GM12878 (cell line): ENCODE measurements around the gene CAPN2. TPM values are rescaled to one million over a fixed set of nuclear protein-coding genes. Genes with fewer than 3 reads are reported as not detected.

Source experiments
- ATAC-seq: fragments of 200-7000 bp; cut with Tn5 transposase; 3 replicates; pipeline ENCODE4 v1.9.1; 2020; ENCODE audit warnings: mild to moderate bottlenecking, moderate library complexity
- BruUV-seq: library from RNA; stranded (reverse); fragments of 400-500 nt; replicated peaks from 2 replicates; lab custom pipeline; 2021; lab: Mats Ljungman, UMichigan
- CTCF ChIA-PET: fragments of 300-600 bp; sonication (Branson Sonifier 250); formaldehyde crosslinking; extraction: SDS; loops from one replicate; lab custom pipeline; 2021; ENCODE audit warnings: inconsistent platforms; lab: Yijun Ruan, JAX
- POLR2A ChIA-PET: fragments of 350-600 bp; formaldehyde crosslinking; extraction: SDS; loops from one replicate; lab custom pipeline; 2021; ENCODE audit warnings: inconsistent platforms; lab: Charles Lee
- RAD21 ChIA-PET: fragments of 300-600 bp; sonication (Branson Sonifier 250); formaldehyde crosslinking; loops from one replicate; lab custom pipeline; 2023; ENCODE audit warnings: antibody characterized with exemption; ENCODE audit not compliant: unreplicated experiment; lab: Charles Lee
- SMC1A ChIA-PET: fragments of 300-600 bp; sonication (Branson Sonifier 250); formaldehyde crosslinking; loops from one replicate; lab custom pipeline; 2023; ENCODE audit not compliant: unreplicated experiment, uncharacterized antibody; lab: Charles Lee
- DNase-seq: peaks from one replicate; pipeline ENCODE4 v3.0.0-alpha.2; 2011; ENCODE audit warnings: low read depth, low spot score
- FAIRE-seq: peaks from 3 replicates; lab custom pipeline; 2011; peaks lifted over from hg19 to GRCh38; lab: Jason Lieb, UNC
- H2AFZ ChIP-seq: 2 replicates; pipeline ENCODE4 v1.6.0; 2011; ENCODE audit warnings: low read depth, low read length, control low read depth; ENCODE audit not compliant: control insufficient read depth
- H3K27ac ChIP-seq: 2 replicates; pipeline ENCODE4 v1.5.1; 2011; ENCODE audit warnings: control low read depth; ENCODE audit not compliant: control insufficient read depth, insufficient read depth
- H3K27me3 ChIP-seq, 2 experiments: replicated peaks in 1 of 2; 2 replicates each; pipeline versions ENCODE4 v1.6.0 to v1.6.1; 2011; ENCODE audit warnings: low read length in 1 of 2; ENCODE audit not compliant: control insufficient read depth in 2 of 2, insufficient read depth in 2 of 2
- H3K36me3 ChIP-seq, 2 experiments: 2 replicates each; pipeline ENCODE4 v1.5.1; 2011; ENCODE audit warnings: low read length in 1 of 2; ENCODE audit not compliant: control insufficient read depth in 2 of 2, insufficient read depth in 2 of 2
- H3K4me1 ChIP-seq: 2 replicates; pipeline ENCODE4 v1.6.1; 2011; ENCODE audit warnings: mild to moderate bottlenecking, low read length, moderate library complexity, mixed read lengths; ENCODE audit not compliant: control insufficient read depth, insufficient read depth
- H3K4me2 ChIP-seq: 2 replicates; pipeline ENCODE4 v1.6.0; 2011; ENCODE audit warnings: control low read depth; ENCODE audit not compliant: control insufficient read depth, insufficient read depth
- H3K4me3 ChIP-seq: fragments of 200-600 bp; sonication (generic); 2 replicates; pipeline ENCODE4 v1.5.1; 2016
- H3K79me2 ChIP-seq: 2 replicates; pipeline ENCODE4 v1.6.0; 2011; ENCODE audit warnings: low read length; ENCODE audit not compliant: control insufficient read depth, insufficient read depth
- H3K9ac ChIP-seq: 2 replicates; pipeline ENCODE4 v1.8.0; 2011; ENCODE audit warnings: low read length, control low read depth, mixed read lengths; ENCODE audit not compliant: control insufficient read depth, insufficient read depth
- H3K9me3 ChIP-seq: replicated peaks from 3 replicates; pipeline ENCODE4 v1.5.1; 2011; ENCODE audit warnings: mild to moderate bottlenecking, low read length; ENCODE audit not compliant: control insufficient read depth, insufficient read depth
- H4K20me1 ChIP-seq: 2 replicates; pipeline ENCODE4 v1.6.0; 2011; ENCODE audit not compliant: control insufficient read depth, insufficient read depth
- ASH2L ChIP-seq: fragments of 300-600, 200-600 bp; sonication (generic); IDR thresholded peaks from 2 replicates; pipeline ENCODE4 v1.6.1; 2017; ENCODE audit warnings: low read depth, mild to moderate bottlenecking, borderline replicate concordance
- CHD2 ChIP-seq: IDR thresholded peaks from 2 replicates; pipeline ENCODE4 v1.6.1; 2011; ENCODE audit warnings: low read depth, low read length, improper control_type of control experiment, borderline replicate concordance
- CREM ChIP-seq: IDR thresholded peaks from 2 replicates; pipeline ENCODE4 v1.6.1; 2014; ENCODE audit warnings: antibody characterized with exemption, low read depth
- E2F4 ChIP-seq: IDR thresholded peaks from 2 replicates; pipeline ENCODE4 v1.6.1; 2012; ENCODE audit warnings: low read depth, low read length, improper control_type of control experiment
- ELK1 ChIP-seq: IDR thresholded peaks from 2 replicates; pipeline ENCODE4 v1.6.1; 2012; ENCODE audit warnings: low read depth, low read length, improper control_type of control experiment
- FOXK2 ChIP-seq: fragments of 450-650 bp; IDR thresholded peaks from 2 replicates; pipeline ENCODE4 v1.6.1; 2017; ENCODE audit warnings: mild to moderate bottlenecking, moderate library complexity
- GATAD2B ChIP-seq: fragments of 450-650 bp; conservative IDR thresholded peaks from 2 replicates; pipeline ENCODE4 v1.6.1; 2017; ENCODE audit warnings: low read depth, mild to moderate bottlenecking, moderate library complexity
- HDGF ChIP-seq: fragments of 450-650 bp; IDR thresholded peaks from 2 replicates; pipeline ENCODE4 v1.6.1; 2016; ENCODE audit warnings: antibody characterized with exemption
- IKZF1 ChIP-seq: fragments of 450-650 bp; conservative IDR thresholded peaks from 2 replicates; pipeline ENCODE4 v1.6.1; 2017; ENCODE audit warnings: antibody characterized with exemption, mild to moderate bottlenecking
- IRF4 ChIP-seq: IDR thresholded peaks from 2 replicates; pipeline ENCODE4 v1.6.1; 2011; ENCODE audit warnings: low read depth, low read length
- JUND ChIP-seq: IDR thresholded peaks from 2 replicates; pipeline ENCODE4 v1.6.1; 2012; ENCODE audit warnings: low read depth, mild to moderate bottlenecking, low read length, improper control_type of control experiment, moderate library complexity
- KDM1A ChIP-seq: fragments of 200-600 bp; sonication (generic); IDR thresholded peaks from 2 replicates; pipeline ENCODE4 v1.6.1; 2016; ENCODE audit warnings: borderline replicate concordance
- RAD51 ChIP-seq: fragments of 450-650 bp; IDR thresholded peaks from 2 replicates; pipeline ENCODE4 v1.6.1; 2016; ENCODE audit warnings: moderate library complexity, mild to moderate bottlenecking, inconsistent platforms
- RELB ChIP-seq: fragments of 450-650 bp; IDR thresholded peaks from 2 replicates; pipeline ENCODE4 v1.6.1; 2017; ENCODE audit warnings: low read depth, mild to moderate bottlenecking, moderate library complexity
- RFX5 ChIP-seq: IDR thresholded peaks from 2 replicates; pipeline ENCODE4 v1.6.1; 2011; ENCODE audit warnings: low read depth, low read length, improper control_type of control experiment
- SPI1 ChIP-seq: IDR thresholded peaks from 2 replicates; pipeline ENCODE4 v1.6.1; 2011; ENCODE audit warnings: low read depth, mild to moderate bottlenecking, low read length, moderate library complexity, borderline replicate concordance; ENCODE audit not compliant: insufficient read depth
- SREBF2 ChIP-seq: IDR thresholded peaks from 2 replicates; pipeline ENCODE4 v1.6.1; 2012; ENCODE audit warnings: mild to moderate bottlenecking, low read length
- TBL1XR1 ChIP-seq: IDR thresholded peaks from 2 replicates; pipeline ENCODE4 v1.6.1; 2012; ENCODE audit warnings: low read depth, low read length, improper control_type of control experiment
- TCF7 ChIP-seq: IDR thresholded peaks from 2 replicates; pipeline ENCODE4 v1.6.1; 2014; ENCODE audit warnings: antibody characterized with exemption, borderline replicate concordance
- ZNF622 ChIP-seq: fragments of 450-650 bp; IDR thresholded peaks from 2 replicates; pipeline ENCODE4 v1.6.1; 2017; ENCODE audit warnings: mild to moderate bottlenecking, inconsistent platforms
- WGBS: methylation state at CpG from one replicate; pipeline ENCODE4 v1.1.6; 2016; ENCODE audit warnings: low lambda C conversion rate; ENCODE audit not compliant: insufficient replicate concordance, insufficient coverage; ENCODE audit errors: missing lambda C conversion rate; 5-methylcytosine and 5-hydroxymethylcytosine counted together
- in situ Hi-C: fragments of 300-500 bp; cut with MboI; formaldehyde crosslinking; loops from 9 replicates; pipeline ENCODE4 v1.14.3; 2018; ENCODE audit warnings: mixed read lengths
- intact Hi-C: fragments of 100-400 bp; cut with micrococcal nuclease; formaldehyde crosslinking; loops from one replicate; pipeline ENCODE4 v1.14.2; 2022; ENCODE audit not compliant: unreplicated experiment
- polyA plus RNA-seq, 11 experiments: library from polyadenylated mRNA; depleted of rRNA in 4 of 11; unstranded in 6 of 11; stranded (reverse) in 5 of 11; fragments of >200 nt; fragmentation: Nextera tagmentation in 4 of 11; fragmentation: Illumina TruSeq in 1 of 11; extraction: Ambion mirVana in 4 of 11; extraction: Trizol in 1 of 11; gene quantifications; 1 replicate in 1 of 11; 2 replicates in 10 of 11; pipeline versions ENCODE4 v1.2.1 to v1.2.3, GENCODE V29; 2011 to 2016; ENCODE audit warnings: inconsistent platforms in 2 of 11, missing spikeins in 2 of 11, low read depth in 1 of 11
- total RNA-seq, 4 experiments: library from RNA; depleted of rRNA in 3 of 4; stranded (reverse); fragments of >200 nt in 3 of 4; fragmentation: Illumina TruSeq in 1 of 4; extraction: Trizol in 1 of 4; gene quantifications; 2 replicates each; pipeline versions ENCODE4 v1.2.1 to v1.2.3, GENCODE V29; 2013 to 2021

Gene CAPN2
- total and polyA plus RNA-seq, 10 of the 15 experiments (the other 5 are each of a cell fraction or from before 2014, with no cell fraction given): 6.0 to 21.4 (median 16.6) TPM

- 19% methylated on average over 8 of the region's 8 CpGs for WGBS
- CTCF ChIA-PET: interaction anchor here (0.6 to 3.0 kb wide), 15 partner anchors 8 to 638 kb away, joined by 3 to 39 read pairs (median 5); no protein-coding TSS in a partner anchor
- Histone ChIP-seq H3K4me3 (no peak overlapping the region), H3K36me3 (no peaks in the 10 kb centered on the region), H3K9ac (no peak overlapping the region), H3K4me2 (no peak overlapping the region), H3K4me1 (peaks cover 3% of the 10 kb centered on the region; the same call in 1 of the 2 replicates), H3K27me3 (no peaks in the 10 kb centered on the region), H3K9me3 (no peaks in the 10 kb centered on the region), H4K20me1 (no peaks in the 10 kb centered on the region), H3K27ac (no peak overlapping the region), H2AFZ (no peak overlapping the region), H3K79me2 (no peaks in the 10 kb centered on the region)
- FAIRE-seq (no peak), ATAC-seq (peak; percentile 14; the same call in 2 of the 3 replicates), DNase-seq (no peak)
- RAD21 ChIA-PET: interaction anchor here (0.9 to 2.8 kb wide), 7 partner anchors 54 to 762 kb away, joined by 3 to 17 read pairs (median 3); no protein-coding TSS in a partner anchor
- TF ChIP-seq SPI1: no peak
- no peak for TF ChIP-seq RAD51
- TF ChIP-seq IKZF1: no peak
- TF ChIP-seq RELB: no peak
- no peak for TF ChIP-seq SREBF2
- no peak for TF ChIP-seq ZNF622
- TF ChIP-seq TCF7: no peak
- no peak for TF ChIP-seq RFX5
- TF ChIP-seq HDGF: no peak
- no peak for TF ChIP-seq TBL1XR1
- TF ChIP-seq FOXK2: no peak
- TF ChIP-seq JUND: no peak
- no peak for TF ChIP-seq CREM
- TF ChIP-seq ELK1: no peak
- no peak for TF ChIP-seq E2F4
- no peak for TF ChIP-seq GATAD2B
- TF ChIP-seq ASH2L: no peak
- no peak for TF ChIP-seq KDM1A
- TF ChIP-seq CHD2: no peak
- no peak for TF ChIP-seq IRF4
- POLR2A ChIA-PET: interaction anchor here (0.6 kb wide), 1 partner anchor 740 kb away, joined by 3 read pairs; the partner anchor contains the start of gene WDR26
- no TSS peak for BruUV-seq
- intact Hi-C loops (loop anchor here (5.0 to 10.0 kb wide), 2 partner anchors 310 to 637 kb away; partner anchors contain the start of gene NVL), in situ Hi-C loops (loop anchor here (5.0 to 10.0 kb wide), 2 partner anchors 57 to 640 kb away; partner anchors contain the start of gene NVL)
- SMC1A ChIA-PET: interaction anchor here (1.0 to 1.8 kb wide), 5 partner anchors 54 to 562 kb away, joined by 3 to 7 read pairs (median 4); no protein-coding TSS in a partner anchor
These were observed 17.3 kb upstream of the CAPN2 start for GRCh38 chr1:223695014-223695548.
